Suprapubic skin (tissue), 4 donors: ENCODE data around the gene CCT7.

Experiments used
- POLR2A ChIP-seq, 2 donors: fragments of 450-650 bp; IDR thresholded peaks; one replicate each; pipeline ENCODE4 v1.6.1; 2017; ENCODE audit warnings: antibody characterized with exemption in 2 of 2, mild to moderate bottlenecking in 2 of 2, moderate library complexity in 2 of 2
- POLR2AphosphoS5 ChIP-seq, 3 donors: sonication (generic); formaldehyde crosslinking; IDR thresholded peaks; one replicate each; pipeline ENCODE4 v1.6.1; 2017; ENCODE audit warnings: antibody characterized with exemption in 3 of 3
- TF ChIP-seq, protein P1 (sequence below), 2 donors: fragments of 200-600 bp in 1 of 2; fragments of 450-650 bp in 1 of 2; sonication (generic) in 1 of 2; IDR thresholded peaks; one replicate each; pipeline ENCODE4 v1.5.1; 2016 to 2019; ENCODE audit warnings: antibody characterized with exemption in 2 of 2, mild to moderate bottlenecking in 1 of 2, moderate library complexity in 1 of 2

DNA sequence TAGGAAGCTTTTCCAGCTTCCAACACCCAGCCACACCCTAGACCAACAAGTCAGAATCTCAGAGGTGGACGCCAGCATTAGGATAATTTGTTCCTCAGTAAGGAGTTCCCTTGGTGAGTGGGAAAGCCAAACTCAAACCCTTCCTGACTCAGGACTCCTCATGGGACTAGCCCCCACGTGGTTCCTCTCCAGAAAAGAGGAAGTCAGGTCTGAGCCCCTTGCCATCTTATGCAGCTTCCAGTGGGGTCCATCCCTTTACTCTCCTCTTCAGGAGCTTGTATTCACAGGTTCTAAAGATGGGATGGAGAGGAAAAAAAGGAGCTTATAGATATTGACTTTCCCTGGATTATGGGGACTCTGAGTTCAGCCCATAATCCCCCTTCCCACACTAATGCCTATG, 46.6 kb upstream of the CCT7 start:
- TF ChIP-seq POLR2A (IDR thresholded peaks at IDR 0.05), result no peak
- TF ChIP-seq, protein P1, sequence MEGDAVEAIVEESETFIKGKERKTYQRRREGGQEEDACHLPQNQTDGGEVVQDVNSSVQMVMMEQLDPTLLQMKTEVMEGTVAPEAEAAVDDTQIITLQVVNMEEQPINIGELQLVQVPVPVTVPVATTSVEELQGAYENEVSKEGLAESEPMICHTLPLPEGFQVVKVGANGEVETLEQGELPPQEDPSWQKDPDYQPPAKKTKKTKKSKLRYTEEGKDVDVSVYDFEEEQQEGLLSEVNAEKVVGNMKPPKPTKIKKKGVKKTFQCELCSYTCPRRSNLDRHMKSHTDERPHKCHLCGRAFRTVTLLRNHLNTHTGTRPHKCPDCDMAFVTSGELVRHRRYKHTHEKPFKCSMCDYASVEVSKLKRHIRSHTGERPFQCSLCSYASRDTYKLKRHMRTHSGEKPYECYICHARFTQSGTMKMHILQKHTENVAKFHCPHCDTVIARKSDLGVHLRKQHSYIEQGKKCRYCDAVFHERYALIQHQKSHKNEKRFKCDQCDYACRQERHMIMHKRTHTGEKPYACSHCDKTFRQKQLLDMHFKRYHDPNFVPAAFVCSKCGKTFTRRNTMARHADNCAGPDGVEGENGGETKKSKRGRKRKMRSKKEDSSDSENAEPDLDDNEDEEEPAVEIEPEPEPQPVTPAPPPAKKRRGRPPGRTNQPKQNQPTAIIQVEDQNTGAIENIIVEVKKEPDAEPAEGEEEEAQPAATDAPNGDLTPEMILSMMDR (IDR thresholded peaks at IDR 0.05), result no peak
- no peak for TF ChIP-seq POLR2AphosphoS5 (IDR thresholded peaks at IDR 0.05)
